NCI-H345 treated with DMSO at 0.1 percent for 48 hours (cell line): ENCODE results near the gene PLEKHG4B.
"Not testable (repeated sequence)": the region's sequence is repeated elsewhere in the genome, so short reads cannot be mapped to it uniquely, and the experiment has no call there.

Source experiments
- DNase-seq: peaks from one replicate; lab custom pipeline; 2025; ENCODE audit not compliant: unreplicated experiment; lab: John Stamatoyannopoulos, UW

The PLEKHG4B gene

DNA sequence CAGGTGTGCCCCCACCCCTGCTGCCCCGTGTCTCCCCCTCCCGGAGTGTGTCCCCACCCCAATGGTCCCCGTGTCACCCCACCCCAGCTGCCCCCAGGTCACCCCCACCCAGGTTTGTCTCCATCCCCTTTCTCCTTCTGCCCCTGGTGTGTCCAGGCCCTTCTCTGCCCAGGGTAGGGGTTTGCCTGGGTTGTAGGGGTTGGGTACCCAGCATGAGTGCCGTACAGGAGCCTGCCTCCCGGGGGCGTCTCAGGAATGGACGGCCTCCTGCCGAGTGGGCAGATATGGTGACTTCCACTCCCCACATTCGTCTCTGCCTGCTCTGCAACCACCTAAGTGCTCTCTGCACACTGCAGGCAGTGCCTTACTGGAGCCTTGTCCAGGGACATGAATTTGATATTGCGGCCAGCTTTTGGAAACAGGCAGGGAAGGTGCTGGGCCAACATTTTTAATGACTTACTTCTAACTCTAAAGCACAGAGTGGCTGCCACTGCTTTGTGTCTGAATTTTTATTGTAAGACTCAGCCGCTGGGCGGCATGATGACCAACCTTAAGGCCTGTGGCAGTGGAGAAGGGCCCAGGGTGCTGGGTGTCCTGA lies 106.0 kb downstream of the PLEKHG4B start:
- DNase-seq, result no peak

GRCh38 chr5:198516-199196 lies 106.7 kb downstream of the PLEKHG4B start:
- DNase-seq, result no peak

DNA sequence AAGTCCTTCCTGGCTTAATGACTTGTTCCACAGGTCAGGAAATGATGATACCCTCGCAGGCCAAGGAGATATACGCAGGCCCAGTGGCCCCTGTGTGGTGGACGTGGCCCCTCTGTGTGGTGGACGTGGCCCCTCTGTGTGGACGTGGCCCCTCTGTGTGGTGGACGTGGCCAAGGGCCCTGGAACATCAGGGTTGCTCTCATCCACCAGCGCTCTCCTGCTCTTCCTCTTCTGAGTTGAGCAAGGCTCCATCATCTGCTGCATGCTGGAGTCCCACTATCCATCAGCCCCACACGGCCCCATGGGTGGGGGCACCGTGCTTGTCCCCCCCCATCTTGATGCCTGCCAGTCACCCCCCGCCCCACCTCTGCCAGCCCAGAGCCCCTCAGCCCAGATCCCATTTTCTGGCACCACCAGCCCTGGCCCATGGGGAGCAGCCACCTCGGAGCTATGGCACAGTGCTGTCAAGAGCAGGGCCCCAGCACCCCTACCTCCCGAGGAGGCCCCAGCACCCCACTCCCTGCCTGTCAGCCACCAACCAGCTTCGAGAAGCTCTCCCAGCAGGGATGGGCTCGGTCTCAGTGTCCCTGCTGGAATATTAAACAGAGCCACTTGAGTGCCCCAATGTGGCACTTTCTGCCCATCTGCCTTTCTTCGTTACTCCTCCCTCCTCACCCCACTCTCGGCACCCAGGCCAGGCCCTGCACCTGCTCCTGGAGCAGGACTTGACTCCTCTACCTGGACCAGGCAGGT lies 107.4 kb downstream of the PLEKHG4B start:
- DNase-seq, result no peak

- no peak for DNase-seq
Measured at GRCh38 chr5:199950-200645, 108.1 kb downstream of the PLEKHG4B start.

GRCh38 chr5:200985-201384 lies 109.0 kb downstream of the PLEKHG4B start:
- DNase-seq, result no peak

GRCh38 chr5:201672-202071 lies 109.7 kb downstream of the PLEKHG4B start:
- DNase-seq, result no peak

GRCh38 chr5:203246-203930 lies 111.4 kb downstream of the PLEKHG4B start:
- DNase-seq, result no peak

- DNase-seq, result no peak
Measured at GRCh38 chr5:204001-204400, 112.0 kb downstream of the PLEKHG4B start.

GRCh38 chr5:204462-204861 lies 112.5 kb downstream of the PLEKHG4B start:
- no peak for DNase-seq

- no peak for DNase-seq
Measured at GRCh38 chr5:204966-205670, 113.2 kb downstream of the PLEKHG4B start.

- no peak for DNase-seq
Measured at GRCh38 chr5:206406-206805, 114.4 kb downstream of the PLEKHG4B start.

DNA sequence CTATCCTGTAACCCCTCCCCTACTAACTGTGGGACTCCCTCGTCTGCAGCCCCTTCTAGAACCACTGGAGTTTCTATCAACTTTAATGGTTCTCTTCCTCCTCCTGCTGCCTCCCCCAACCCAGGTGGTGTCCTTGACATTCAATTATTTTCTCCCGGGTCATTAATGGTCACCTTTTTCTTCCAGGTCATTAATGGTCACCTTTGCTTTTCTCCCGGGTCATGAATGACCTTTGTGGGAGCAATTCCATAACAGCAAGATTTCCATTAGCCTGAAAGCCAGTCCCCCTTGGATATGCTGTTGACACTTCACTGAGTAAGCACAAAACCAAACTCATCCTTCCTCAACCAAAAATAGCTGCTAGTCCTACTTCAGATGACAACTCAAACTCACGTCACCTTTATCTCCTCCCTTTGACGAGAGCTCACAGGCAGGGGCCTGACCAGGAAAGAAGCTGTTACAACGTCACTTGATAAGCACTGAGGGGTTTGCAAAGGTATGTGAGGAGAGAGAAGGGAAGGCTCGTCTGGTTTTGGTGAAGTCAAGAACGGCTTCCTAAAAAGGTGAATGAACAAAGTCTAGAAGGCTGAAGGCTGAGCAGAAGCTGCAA lies 115.1 kb downstream of the PLEKHG4B start:
- DNase-seq, result no peak

GRCh38 chr5:207599-207998 lies 115.6 kb downstream of the PLEKHG4B start:
- no peak for DNase-seq

DNA sequence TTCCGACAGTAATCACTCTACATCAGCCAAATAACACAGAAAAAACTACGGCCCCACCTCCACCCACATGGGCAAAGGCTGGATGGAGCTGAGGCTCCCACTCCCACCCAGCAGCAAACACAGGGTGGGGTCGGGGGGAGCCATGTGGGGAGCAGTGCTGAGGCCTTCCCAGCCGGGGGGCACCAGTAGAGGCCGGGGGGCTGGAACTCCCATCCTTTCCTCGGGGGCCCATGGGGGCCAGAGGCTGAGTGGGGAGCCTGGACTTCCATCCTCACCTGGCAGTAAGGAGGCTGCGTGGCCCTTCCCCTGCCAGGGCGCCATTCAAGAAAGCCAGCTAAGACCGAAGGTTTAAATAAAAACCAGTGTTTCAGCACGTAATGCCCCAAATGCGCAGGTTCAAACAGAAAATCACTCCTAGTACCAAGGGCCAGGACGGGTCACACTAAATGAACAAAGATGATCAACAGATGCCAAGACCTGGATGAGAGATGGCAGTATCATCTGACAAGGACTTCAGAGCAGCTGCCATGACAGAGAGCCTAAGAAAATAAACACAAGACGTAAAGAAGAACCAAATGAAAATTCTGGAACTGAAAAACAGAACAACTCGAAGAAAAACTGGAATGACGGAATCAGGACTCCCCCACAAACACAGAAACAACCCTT lies 116.6 kb downstream of the PLEKHG4B start:
- DNase-seq, result no peak

DNA sequence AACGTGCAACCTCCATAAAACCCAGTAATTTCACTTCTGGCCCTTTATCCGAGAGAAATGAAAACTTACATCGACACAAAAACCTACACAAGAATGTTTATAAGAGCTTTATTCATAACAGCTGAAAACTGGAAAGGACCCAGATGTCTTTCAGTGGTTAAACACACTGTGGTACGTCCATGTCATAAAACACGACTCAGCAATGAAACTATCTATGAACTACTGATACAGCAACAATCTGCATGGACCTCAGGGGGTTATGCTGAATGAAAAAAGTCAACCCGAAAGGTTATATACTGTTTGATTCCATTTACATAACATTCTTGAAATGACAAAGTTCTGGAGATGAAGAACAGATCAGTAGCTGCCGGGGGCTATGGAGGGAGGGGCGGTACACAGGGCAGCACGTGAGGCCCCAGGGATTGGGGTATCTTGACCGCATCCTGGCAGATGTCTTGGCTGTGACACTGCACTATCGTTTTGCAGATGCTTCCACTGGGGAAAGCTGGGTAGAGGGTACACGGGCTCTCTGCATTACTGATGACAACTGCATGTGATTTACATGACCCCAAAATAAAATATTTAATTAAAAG lies 121.9 kb downstream of the PLEKHG4B start:
- DNase-seq, result no peak

- DNase-seq, result not testable (repeated sequence)
Measured at GRCh38 chr5:215256-215655, 123.3 kb downstream of the PLEKHG4B start.

- not testable (repeated sequence) for DNase-seq
Measured at GRCh38 chr5:216076-216475, 124.1 kb downstream of the PLEKHG4B start.

GRCh38 chr5:217494-218456 lies 125.8 kb downstream of the PLEKHG4B start, which contains the start of the genes CCDC127 and SDHA:
Gene CCDC127 (minus strand): TSS chr5:218153. CDS start chr5:216849, 1,304 bp downstream.
Gene SDHA (plus strand): TSS chr5:218320. CDS start chr5:218356, 36 bp downstream.
- DNase-seq, result peak; percentile 86
